ENCODE results near the gene FRS3.

Gene FRS3

DNA sequence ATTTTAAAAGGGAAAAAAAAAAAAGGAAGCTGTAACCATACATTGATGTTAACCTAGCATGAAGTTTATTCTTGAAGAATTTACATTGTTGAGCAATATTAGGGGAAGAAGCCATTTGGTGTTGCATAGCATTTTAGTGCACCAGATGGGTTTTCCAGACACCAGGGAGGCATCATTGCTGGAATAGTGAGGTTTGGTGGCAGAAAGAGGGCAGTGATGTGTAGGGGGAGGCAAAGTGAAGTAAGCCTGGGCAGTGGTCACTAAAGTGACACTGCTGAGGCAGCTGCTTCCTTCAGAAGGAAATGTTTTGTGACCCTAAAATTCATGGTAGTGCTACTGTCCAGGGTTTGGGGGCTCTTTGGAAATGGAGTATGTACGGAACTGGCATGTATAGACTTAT lies 10.3 kb upstream of the FRS3 start:
- DNase-seq (ENCODE audit: low spot score) = no peak

DNA sequence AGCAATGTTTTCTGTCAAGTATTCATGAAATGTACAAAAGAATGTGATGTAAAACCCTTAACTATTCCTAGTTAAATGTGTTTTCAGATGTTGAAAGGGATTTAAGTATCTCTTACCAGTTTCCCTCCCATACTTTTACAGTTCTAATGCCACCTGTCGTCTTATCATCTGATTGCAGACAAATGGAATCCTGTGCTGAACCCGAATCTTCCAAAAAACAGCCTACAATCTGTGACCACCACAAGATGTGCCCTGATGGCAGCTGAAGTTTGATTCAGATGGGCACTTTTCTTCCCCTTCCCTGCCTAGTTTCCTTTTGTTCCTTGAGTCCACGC lies 9.7 kb upstream of the FRS3 start:
- DNase-seq (ENCODE audit: low spot score) = no peak

DNA sequence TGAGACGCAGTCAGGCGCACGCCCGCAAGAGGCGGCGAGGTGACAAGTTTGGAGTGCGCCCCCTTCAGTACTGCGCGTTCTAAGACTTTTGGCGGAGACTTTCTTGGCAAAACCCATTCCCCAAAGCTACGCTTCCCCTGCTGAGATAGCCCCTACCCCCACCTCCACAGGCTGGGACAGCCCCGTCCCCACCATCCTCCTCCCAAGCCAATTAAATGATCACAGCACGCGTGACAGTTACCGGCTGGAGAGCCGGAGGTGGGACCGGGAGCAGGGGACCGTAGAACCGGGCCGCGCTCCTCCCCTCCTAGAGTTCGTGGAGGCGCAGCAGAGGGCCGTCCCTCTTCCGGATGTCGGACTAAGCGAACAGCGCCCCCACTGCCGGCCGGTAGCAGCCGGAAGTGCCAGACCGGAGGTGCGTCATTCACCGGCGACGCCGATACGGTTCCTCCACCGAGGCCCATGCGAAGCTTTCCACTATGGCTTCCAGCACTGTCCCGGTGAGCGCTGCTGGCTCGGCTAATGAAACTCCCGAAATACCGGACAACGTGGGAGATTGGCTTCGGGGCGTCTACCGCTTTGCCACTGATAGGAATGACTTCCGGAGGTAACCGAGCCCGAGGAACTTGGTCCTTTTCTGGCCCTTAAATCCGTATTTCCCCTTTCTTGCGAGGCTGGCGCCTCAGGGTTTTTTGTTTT lies 7.7 kb upstream of the FRS3 start, which contains the start of gene TOMM6:
TOMM6 (plus strand) TSS at position 476 of the 699 bp plus-strand sequence; CDS start at position 480, 4 bp downstream.
- DNase-seq (ENCODE audit: low spot score) = peak; percentile 91

DNA sequence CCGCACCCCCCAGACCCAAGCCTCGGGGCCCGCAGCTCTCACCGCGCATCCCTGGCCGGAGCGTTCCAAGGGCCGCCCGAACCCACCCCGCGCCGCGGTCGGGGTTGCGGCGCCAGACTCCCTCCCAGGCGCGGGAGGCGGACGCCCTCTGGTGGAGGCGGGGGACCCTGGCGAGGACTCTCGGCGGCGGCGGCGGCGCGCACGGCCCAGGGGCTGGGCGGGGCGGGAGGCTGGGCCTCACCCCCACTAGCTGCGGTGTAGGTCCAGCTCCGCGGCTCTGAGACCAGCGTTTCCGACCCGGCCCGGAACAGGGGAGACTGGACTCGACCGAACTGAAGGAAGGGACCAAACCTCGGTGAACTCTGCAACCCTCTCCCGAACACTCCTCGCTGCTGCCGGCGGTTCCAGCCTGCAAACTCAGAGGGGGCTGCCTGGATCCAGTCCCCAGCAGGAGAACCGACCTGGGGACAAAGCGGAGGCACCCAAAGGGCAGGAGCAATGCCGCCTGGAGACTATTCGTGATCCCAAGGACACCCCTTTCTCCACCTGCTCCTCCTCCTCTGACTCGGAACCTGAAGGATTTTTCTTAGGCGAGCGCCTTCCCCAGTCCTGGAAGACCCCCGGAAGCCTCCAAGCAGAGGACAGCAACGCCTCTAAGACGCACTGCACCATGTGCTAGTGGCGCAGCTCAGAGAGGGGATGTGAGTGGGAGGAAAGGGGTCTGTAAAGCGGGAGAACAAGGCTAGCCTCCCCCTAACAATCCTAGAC lies 6.9 kb upstream of the FRS3 start:
- peak; percentile 93 for DNase-seq (ENCODE audit: low spot score)

DNA sequence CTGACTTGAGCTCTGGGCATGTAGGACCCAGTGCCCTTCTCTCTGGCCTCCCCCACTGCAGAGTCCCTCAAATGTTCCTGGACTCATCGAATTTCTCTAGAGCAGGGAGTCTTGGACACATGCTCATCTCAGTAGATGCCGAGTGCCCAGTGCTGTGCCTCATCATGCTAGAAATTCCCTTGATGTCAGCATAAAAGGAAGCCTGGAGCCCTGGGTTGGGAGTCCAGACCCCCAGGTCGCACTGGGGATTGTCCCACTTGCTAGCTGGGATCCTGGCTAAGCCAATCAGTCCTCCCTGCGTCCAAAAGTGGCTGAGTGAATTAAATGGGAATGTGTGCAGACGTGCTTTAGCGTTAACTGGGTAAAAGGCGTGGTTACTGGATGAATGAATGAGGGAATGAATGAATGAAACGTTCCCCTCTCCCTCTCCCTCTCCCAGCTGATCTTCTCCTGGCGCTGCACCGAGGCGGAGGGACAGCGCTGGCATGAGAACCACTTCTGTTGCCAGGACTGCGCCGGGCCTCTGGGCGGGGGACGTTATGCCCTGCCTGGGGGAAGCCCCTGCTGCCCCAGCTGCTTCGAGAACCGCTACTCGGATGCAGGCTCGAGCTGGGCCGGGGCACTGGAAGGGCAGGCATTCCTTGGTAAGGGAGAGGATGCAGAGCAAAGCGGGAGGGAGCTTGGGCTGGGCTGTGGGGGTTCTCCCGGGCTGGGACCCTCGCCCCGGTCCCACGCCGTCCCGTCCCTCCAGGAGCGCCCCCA lies 6.2 kb upstream of the FRS3 start:
- DNase-seq (ENCODE audit: low spot score) = no peak

DNA sequence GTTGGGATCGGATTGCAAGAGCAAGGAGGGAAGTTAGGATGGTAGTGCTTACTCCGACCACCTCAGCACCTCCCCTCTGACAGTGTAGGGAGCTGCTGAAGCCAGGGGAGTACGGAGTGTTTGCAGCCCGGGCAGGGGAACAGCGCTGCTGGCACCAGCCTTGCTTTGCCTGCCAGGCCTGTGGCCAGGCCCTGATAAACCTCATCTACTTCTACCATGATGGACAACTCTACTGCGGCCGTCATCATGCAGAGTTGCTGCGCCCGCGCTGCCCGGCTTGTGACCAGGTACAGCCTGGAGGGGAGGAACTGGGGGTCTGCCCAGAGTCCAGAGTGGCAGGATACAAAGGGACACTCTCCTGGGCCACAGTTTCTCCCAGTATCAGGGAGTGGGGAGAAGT lies 5.6 kb upstream of the FRS3 start:
- DNase-seq (ENCODE audit: low spot score) = no peak

DNA sequence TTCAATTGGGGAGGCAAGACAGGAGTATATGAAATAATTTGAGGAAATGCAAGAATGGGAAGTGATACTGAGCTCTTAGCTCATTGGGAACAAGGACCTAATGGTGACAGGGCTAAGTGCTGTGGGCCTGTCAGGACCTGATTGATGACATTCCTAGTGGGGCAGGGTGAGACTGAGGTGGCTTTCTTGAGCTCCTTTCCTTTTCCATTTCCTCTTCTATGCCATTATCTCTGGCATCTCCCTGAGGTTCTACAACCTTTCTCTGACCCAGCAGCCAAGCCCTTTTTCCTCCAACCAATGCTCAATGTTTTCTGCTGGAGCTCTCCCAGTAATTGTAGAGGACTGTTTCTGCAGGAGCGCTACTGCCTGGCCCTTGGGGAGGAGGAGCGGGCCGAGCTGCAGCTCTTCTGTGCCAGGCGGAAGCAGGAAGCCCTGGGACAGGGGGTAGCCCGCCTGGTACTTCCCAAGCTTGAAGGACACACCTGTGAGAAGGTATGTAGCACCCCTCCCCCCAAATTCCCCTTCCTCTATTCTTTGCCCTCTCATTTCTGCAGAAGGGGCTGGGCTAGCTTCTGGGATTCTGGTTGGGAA lies 5.0 kb upstream of the FRS3 start:
- no peak for DNase-seq (ENCODE audit: low spot score)

DNA sequence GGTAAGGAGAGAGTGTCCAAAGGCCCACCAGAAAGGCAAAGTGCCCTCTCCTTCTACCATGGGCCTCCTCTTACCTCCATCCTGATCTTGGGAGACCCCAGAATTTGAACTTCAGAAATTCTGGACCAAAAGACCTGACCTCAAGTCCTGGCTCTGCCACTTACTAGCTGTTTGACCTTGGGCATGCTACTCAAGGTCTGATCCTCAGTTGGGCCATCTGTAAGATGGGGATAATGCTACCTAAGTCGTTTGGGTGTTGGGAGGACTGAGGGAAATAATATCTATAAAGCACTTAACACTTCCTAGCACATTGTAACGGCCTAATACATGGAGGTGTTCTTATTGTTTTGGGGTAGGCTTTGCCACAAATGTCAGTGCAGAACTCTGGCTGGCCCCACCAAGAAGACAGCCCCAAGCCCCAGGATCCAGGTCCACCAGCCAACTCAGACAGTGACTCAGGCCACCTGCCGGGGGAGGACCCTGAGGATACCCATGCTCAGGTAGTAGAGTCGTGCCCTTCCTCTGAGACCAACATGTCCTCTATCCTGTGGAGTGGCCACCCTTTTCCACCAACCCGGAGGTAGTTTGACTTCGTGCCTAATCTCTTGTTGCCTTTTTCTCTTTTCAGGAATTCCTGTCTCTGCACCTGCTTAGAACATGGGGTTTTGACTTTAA lies 3.5 kb upstream of the FRS3 start:
- no peak for DNase-seq (ENCODE audit: low spot score)

DNA sequence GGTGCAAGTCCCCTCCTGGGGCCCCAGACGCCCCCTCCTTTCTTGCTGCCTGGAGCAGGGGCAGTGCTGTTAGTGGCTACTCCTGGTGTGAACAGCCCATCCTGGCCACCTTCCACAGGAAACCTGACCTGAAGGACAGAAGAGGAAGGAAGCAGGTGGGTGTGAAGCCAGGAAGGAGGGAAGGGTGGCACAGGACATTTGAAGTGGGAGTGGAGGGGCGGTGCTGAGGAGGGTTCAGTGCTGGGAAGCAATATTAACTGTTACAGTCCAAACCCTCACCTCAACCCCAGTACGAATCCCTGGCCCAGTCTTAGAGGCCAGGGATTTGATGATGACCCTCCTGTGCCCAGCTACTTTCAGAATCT lies 1.6 kb upstream of the FRS3 start:
- no peak for DNase-seq (ENCODE audit: low spot score)

DNA sequence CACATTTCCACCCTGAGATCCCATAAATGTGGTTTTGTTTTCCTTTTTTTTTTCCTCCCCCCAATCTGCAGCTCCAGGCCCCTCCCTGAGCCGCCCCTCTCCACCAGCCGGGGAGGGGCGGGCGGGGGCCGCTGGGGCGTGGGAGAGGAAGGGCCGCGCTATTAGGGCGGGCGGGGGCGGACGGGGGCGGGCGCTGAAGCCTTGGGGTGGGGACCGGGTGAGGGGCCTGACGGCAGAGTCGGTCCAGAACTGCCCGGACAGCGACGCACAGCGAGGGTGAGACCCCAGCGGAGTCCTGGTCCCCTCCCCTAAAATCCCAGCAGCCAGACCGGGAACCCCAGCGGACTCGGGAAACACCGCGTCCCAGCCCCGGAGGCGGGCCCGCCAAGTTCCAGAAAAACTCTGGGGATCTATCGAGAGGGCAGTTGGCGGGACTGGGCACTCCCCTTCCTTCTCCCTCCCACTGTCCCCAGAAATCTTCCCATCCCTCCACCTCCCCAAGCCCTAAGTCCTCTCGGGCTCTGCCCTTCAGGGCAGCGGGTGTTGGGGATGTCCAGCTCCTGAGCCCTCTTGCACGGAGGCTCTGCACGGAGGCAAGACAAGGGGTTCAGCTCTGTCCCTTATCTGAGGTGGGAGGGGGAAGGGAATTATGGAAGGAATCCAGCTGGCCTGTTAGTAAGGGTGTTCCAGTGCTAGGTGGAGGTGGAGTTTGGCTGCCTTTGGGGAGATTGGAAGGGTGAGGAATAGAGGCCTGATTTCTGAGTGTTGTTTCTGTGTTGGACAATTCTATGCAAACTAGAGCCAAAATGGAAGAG lies 1.1 kb upstream of the FRS3 start, which contains the start of gene PRICKLE4:
PRICKLE4 (plus strand) TSS at position 232 of the 815 bp plus-strand sequence. CDS start 2,692 bp downstream, outside the sequence.
- DNase-seq (ENCODE audit: low spot score) = no peak

DNA sequence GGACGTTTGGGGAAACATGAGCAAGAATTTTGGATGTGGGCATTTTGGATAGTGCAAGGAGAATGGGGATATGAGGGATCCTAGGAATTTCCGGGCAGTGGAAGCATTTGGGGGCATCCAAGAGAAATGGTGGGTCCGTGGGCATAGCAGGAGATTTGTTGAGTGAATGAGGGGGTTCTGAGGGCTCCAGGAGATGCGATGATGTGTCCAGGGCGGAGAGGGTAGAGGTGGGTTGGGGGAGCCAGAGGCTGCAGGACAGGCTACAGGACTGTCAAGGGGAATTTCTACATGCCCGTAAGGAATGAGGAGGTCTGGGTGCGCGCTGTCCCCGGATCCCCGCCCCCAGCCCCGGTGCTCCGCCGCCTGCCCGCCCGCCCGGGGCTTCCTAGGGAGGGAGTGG lies 364 bp downstream of the FRS3 start:
- DNase-seq (ENCODE audit: low spot score) = no peak

DNA sequence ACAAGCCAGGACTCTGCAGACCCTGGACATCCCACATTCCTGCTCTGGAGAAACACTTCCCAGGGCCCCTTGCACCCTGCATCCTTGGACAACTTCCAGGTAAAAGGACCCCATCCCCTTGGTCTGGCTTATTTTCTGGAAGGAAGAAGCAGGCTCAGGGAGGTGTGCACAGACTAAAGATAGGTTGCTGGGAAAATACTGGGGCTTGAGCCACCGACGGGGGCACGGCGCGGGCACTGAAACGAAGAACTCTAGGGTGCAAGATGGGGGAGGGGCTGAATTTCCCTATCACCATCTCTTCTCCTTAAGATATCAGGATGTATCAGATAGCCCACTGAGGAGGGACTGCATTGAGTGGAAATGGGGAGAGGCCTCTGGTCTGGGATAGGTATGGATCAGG lies 805 bp downstream of the FRS3 start:
- DNase-seq (ENCODE audit: low spot score) = no peak

DNA sequence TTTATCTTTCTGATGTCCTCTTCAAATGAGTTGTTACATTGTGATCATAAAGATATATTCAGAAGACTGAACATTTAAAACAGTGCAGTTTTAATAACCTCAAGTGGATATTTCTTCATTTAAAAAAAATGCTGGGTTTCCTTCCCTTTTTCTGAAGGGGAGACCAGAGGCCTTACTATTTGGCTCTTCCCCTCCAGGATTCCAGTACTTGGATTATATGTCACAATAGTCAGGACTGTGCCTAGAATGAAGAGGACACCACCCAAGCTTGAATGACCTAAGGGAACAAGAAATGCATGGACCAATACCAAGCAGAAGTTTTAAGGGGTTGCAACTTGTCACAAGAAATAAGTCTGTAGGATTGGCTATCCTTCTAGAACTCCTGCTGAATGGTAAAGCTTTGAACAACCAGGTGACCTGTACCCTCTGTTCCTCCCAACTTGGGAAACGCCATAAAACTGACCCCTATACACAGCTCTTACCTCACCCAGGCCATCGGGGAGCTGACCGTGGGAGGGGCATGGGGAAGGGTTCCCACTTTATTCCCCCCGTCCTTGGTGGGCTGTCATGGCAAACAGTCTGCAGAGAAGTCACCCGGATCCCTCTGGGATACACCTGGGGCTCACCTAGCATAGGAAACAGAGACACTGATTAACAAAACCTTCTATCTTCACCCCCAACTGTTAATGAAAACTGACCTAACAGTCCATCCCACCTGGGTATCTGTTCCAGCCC lies 2.0 kb downstream of the FRS3 start:
- no peak for DNase-seq (ENCODE audit: low spot score)

DNA sequence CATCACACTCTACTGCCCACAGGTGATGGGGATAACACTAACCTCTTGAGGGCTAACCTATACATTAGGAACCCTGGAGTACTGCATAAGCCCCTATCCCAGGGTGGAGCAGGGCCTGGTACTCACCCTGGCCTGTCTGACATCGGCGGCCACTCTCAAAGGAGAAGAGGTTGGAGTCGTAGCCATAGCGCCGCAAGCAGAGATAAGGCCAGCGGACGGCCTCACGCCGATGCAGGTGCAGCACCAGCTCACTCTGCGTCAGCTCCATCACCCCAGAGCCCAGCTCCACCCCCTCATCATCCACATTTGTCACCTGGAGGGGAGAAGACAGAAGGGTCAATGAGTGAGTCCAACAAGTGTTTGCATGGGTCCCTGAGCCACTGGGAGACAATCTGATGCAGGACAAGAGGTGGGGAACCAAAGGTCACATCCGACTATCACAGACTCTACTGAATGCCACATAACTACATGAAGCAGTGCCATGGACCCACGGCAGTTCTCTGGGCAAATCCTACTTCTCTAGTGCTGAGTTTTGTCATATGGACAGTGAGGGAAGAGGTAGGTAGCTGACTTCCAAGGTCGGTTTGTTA lies 4.3 kb downstream of the FRS3 start:
- no peak for DNase-seq (ENCODE audit: low spot score)

DNA sequence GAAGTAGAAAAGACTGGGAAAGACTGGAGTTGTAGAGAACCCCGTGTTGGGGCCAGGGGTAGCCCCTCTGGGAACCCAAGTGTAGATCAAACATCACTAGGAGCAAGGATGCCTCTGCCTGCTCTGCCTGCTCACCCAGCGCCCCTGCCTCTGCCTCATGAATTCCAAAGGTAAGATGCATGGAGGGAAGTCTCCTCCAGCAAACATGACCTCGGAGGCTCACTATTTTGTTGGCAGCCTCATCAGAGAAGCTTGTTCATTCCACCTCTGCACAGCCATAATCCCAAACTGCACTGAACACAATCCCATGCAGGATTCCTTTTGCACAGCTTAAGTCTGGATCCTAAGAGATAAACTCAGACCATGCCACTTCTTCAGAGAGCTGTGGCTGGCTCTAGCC lies 4.9 kb downstream of the FRS3 start:
- DNase-seq (ENCODE audit: low spot score) = no peak

DNA sequence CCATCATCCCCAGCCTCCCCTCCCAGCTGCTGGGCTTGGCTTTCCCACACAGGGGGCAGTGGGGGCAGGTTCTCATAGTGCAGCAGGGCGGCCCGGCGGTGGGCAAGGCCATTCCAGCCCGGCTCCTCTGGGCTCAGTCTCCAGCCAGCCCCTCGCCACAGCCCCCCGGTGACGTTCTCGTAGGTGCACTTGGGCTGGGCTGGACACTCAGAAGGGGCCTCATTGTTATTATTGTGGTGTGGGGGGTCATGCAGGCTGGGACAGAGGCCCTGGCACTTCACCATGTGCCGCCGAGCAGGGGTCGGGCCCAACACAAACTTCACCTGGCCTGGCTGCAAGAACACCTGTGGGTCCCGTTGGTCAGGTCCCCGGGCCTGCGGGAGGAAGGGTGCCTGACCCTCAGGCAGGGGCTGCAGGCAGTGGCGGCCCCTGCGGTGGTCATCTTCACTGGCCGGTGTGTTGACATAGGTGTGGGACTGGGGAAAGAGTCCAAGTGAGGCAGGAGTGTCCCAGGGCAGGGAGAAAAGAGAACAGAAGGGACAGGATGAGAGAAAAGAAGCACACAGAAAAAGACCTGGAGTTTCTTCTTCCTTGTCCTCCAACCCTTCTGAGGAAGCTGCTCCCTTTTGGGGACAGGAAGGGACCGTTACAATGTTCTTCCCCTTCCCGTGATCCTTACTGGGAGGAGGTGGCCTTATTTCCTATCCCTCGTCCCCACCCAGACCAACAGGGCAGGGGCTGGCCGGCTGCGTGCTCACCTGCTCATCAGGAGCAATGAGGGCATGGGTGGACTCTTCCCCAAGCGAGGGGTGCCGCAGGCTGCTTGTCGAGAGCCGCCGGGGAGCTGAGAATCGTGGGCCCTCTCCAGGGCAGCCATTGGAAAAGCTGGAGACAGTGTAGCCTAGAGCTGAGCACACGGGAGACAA lies 8.4 kb downstream of the FRS3 start:
- no peak for DNase-seq (ENCODE audit: low spot score)

DNA sequence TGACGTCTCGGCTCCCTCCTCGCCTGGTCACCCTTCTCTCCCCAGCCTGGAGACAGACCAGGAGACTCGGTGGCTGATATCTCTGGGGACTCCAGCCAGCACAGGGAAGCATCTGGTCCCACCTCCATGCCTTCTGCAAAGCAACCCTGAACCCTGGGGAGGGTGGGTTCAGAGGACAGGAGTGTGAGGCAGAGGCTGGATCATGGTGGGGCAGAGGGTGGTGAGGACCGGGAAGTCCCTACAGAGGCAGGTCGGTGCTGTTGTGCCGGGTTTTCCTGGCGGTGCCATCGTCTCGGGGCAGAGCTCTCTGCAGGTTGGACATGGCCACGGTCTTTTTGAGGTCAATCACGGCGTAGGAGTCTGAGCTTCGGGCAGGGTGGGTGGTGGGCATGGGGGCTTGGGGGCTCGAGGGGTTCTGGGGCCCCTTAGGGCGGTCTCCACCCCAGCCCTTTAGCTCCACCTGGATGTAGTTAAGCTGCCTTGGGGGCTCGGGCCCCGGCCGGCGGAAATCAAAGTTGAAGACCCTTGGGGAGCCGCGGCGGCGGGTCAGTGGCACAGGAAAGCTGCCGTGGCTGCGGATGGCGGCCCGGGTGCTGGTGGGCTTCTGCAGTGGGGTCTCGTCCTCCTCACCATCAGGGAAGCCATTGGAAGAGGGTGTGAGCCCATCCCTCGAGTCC lies 9.2 kb downstream of the FRS3 start:
- DNase-seq (ENCODE audit: low spot score) = no peak

DNA sequence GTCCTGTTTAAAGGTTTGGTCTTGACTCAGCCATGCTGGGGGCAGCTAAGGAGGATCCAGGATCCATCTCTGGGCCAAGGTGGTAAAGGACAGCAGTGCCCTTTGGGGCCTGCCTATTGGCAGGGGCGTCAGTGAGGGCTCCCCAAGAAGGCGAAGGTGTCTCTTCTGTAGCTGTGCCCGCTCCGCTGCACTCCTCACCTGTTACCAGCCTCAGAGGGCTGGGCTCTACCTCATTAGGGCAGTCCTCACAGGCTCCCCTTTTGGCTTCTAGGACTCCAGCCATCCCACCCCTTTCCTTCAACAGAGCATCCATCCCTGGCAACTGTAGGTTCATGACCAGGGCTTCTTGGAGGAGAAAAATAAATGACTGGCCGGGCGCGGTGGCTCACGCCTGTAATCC lies 10.3 kb downstream of the FRS3 start:
- no peak for DNase-seq (ENCODE audit: low spot score)

Measured in D341Med (cell line).